Hematopoietic multipotent progenitor cell treated with erythropoietin and hydrocortisone succinate and interleukin-3 and kit ligand, for 4 days (in vitro differentiated cells): ENCODE measurements around the gene FANCG.

Source experiments
- DNase-seq: peaks from one replicate; pipeline ENCODE4 v3.0.0-alpha.2; 2015

Gene FANCG

GRCh38 chr9:35102769-35103659, 23.3 kb upstream of the FANCG start, which contains the start of gene STOML2:
STOML2 (minus strand) TSS chr9:35103131; CDS start chr9:35103094, 37 bp downstream.
- DNase-seq = peak; percentile 99

- no peak for DNase-seq
These were observed 22.7 kb upstream of the FANCG start for GRCh38 chr9:35102465-35102768.

- DNase-seq = no peak
These were observed 17.8 kb upstream of the FANCG start for GRCh38 chr9:35097573-35097972.

- DNase-seq = peak; percentile 95
These were observed 16.5 kb upstream of the FANCG start, which contains the start of gene PIGO for GRCh38 chr9:35096035-35096849. PIGO (minus strand) TSS chr9:35096591; CDS start chr9:35095565, 1,026 bp downstream.

- no peak for DNase-seq
These were observed 11.8 kb upstream of the FANCG start for GRCh38 chr9:35091536-35091935.

- DNase-seq = no peak
These were observed 9.7 kb upstream of the FANCG start for GRCh38 chr9:35089434-35089833.

GRCh38 chr9:35085078-35085477, 5.3 kb upstream of the FANCG start:
- no peak for DNase-seq

GRCh38 chr9:35079041-35079425, 709 bp downstream of the FANCG start:
- no peak for DNase-seq

- DNase-seq = no peak
These were observed 1.7 kb downstream of the FANCG start for GRCh38 chr9:35078066-35078465.

GRCh38 chr9:35076848-35077247, 2.9 kb downstream of the FANCG start:
- no peak for DNase-seq

- DNase-seq = no peak
These were observed 4.4 kb downstream of the FANCG start for GRCh38 chr9:35075358-35075757.

GRCh38 chr9:35074791-35075190, 5.0 kb downstream of the FANCG start:
- no peak for DNase-seq

GRCh38 chr9:35074141-35074540, 5.6 kb downstream of the FANCG start:
- DNase-seq = no peak

- no peak for DNase-seq
These were observed 6.5 kb downstream of the FANCG start for GRCh38 chr9:35073279-35073612.

- peak; percentile 99 for DNase-seq
These were observed 7.1 kb downstream of the FANCG start, which contains the start of gene VCP for GRCh38 chr9:35072461-35073278. VCP (minus strand) TSS chr9:35072625; CDS start chr9:35072353, 272 bp downstream.

GRCh38 chr9:35071814-35072460, 7.8 kb downstream of the FANCG start:
- peak; percentile 95 for DNase-seq

GRCh38 chr9:35070823-35071813, 8.6 kb downstream of the FANCG start:
- peak; percentile 28 for DNase-seq

GRCh38 chr9:35069020-35069419, 10.7 kb downstream of the FANCG start:
- DNase-seq = no peak

GRCh38 chr9:35067056-35067455, 12.7 kb downstream of the FANCG start:
- DNase-seq = no peak

GRCh38 chr9:35060548-35061207, 19.1 kb downstream of the FANCG start:
- no peak for DNase-seq

- no peak for DNase-seq
These were observed 20.3 kb downstream of the FANCG start for GRCh38 chr9:35059438-35059837.
